ENCODE measurements around the gene LINC01488.

The LINC01488 gene

DNA sequence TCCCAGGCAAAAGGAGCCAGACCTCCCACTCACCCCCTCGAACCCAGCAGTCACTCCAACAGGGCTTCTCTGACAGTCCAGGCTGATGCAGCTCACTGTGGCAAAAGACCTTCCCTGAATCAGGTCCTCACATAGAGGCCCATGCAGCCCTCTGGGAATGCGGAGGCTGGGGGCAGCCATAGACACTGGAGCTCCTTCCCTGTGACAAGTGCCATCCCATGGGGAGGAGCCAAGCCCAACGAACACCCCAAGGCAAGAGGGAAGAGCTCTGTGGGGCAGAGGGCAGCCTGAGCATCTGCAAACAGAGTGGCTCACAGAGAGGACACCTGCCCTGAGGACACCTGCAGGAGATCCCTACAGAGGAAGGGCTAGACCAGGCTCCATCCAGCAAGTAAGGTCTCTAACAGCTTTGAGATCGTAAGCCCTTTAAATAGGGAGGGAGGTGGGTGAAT is at the start of gene LINC01488:
Gene LINC01488 (plus strand): TSS at position 271 of the 452 bp plus-strand sequence.
- DNase-seq, result no peak

DNA sequence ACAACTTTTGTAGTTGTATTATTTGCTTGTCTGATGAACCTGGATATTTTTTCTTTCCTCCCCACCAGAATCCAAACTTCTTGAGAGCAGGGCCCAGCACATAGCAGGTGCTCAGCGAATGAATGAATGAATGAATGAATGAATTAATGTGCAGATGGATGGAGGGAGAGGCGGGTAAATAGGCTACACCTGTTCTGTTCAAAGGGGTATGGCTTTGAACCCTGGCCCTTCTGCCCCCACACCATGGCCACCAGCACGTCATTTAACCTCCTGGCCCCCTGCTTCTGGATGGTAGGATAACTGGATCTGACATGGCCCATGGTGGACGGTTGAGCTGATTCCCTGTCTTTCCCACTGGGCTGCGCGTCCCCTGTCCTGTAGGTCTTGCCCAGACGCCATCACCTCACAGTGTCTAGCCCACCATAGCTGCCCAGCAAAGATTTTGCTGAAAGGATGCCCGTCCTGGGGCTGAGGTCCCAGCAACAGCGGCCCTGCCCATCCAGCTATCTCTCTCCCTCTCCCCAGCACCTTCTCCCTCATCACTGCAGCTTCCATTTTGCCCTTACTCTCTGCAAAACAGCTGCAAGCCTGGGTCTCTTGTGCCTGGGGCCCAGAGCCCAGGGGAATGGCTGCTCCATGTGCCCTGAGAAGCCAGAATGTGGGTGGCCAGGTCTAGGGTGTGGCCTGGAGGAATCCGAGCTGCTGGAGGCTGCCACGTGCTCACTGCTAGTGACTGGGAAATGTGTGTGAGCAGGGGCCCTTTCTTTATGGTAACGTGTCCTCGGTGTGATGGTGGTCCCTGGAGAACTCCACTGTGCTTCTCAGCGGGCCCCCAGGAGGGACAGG is 49.3 kb upstream of the LINC01488 start:
- DNase-seq, result no peak

DNA sequence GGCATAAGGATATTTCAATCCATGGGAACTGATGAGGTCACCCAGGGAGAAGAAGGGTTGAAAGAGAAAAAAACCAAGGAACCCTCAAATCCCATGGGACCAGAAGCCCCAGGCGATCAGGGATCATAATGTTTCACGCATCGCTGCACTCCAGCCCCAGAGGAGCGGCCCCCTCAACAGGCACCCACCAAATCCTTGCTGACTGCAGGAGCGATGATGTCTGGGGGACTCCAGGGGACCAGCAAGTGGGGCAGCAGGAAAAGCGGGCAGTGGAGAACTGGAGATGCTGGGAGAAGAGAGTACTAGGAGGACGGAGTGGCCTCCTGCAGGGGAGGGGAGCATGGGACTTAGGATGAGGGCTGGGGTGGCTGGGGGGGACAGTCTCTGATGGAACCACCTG is 47.7 kb upstream of the LINC01488 start:
- DNase-seq, result no peak

DNA sequence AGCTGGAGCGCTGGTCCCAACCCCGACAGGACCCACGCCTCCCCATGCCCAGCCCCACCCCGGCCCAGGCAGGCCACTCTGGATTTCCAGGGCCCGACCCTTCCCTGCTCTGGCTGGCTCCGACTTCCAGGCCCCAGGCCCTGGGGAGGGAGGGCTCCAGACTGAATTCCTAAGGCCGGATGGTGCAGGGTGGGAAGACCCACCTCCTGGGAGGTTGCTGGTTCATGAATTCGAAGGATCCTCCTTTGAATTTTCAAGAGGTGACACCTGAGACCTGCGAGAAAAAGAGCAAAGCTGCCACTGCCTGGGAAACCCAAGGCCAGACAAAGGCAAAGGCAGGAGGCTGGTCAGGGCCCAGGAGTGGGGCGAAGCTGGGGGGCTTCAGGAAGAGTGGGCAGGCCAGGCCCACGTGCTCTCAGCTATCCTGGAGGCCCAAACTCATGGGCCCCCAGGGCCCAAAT is 47.0 kb upstream of the LINC01488 start:
- no peak for DNase-seq

DNA sequence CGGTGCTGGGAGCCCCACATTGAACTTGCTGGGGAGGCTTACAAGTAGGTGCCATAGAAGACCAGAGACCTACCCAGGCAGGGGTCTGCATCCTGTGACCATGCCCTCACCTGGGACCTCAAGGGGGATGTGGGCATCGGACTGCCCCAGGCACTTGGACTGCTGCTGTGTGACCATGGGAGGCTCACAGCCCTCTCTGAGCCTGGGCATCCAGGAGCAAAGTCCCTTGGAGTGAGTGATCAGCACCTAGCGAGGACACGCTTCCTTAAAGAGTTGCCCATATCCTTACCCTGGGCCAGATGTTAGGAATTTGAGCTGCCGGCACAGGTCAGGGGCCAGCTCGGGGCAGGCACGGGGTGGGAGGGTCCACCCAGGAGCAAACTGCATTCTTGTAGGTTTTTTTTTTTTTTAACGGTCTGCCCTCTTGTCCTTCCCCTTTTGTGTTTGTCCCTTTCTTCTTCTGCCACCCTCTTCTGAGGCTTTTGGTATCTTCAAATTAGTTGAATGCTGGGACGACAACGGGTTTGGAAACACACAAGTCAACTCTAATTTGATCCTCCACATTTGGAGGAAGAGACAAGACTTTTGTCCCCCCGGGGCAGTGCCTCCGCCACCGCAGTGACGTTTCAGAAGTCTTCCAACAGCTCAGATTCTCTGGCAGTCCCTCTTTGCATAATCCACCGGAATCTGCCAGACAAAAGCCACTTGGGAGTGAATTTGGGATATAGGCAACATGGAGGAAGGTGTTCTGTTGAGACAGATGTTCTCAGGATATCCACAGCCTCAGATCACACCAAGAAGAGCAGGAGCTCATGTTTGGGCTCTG is 46.1 kb upstream of the LINC01488 start:
- DNase-seq, result no peak

DNA sequence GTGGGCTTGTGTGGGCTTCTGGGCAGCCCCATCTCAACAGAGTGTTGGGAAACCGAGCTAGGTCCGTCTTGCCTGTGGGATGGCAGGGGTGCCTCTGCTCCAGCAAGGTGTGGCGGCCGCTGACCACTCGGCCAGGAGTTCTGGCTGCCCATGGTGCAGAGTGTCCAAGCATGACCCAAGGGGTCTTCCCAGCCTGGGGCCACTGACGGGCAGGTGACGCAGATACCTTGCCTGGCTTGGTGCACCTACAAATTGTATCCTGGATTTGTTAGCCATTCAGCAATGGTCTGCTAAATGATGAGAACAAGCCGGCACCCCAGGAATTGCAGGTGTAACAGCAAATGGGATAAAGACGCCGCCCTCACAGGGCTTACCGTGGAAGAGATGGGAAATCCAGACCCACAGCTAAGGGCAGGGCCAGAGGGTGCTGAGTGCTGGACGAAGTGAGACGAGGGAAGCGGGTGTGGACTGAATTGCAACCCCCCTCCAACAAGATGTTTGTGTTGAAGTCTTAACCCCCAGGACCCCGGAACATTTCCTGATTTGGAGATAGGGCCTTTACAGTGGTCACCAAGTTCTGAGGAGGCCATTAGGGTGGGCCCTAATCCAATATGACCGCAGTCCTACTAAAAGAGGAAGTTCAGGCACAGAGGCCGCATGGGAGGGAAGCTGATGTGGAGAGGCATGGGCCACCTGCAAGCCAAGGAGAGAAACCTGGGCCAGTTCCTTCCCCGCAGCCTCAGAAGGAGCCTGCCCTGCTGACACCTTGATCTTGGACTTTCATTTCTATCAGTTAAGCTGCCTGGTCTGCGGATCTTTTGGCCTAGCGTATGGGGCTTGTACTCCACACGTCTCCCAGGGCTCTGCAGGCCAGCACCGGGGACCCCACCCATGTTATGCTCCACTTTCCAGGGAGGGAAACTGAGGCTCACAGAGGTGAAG is 45.2 kb upstream of the LINC01488 start:
- no peak for DNase-seq

DNA sequence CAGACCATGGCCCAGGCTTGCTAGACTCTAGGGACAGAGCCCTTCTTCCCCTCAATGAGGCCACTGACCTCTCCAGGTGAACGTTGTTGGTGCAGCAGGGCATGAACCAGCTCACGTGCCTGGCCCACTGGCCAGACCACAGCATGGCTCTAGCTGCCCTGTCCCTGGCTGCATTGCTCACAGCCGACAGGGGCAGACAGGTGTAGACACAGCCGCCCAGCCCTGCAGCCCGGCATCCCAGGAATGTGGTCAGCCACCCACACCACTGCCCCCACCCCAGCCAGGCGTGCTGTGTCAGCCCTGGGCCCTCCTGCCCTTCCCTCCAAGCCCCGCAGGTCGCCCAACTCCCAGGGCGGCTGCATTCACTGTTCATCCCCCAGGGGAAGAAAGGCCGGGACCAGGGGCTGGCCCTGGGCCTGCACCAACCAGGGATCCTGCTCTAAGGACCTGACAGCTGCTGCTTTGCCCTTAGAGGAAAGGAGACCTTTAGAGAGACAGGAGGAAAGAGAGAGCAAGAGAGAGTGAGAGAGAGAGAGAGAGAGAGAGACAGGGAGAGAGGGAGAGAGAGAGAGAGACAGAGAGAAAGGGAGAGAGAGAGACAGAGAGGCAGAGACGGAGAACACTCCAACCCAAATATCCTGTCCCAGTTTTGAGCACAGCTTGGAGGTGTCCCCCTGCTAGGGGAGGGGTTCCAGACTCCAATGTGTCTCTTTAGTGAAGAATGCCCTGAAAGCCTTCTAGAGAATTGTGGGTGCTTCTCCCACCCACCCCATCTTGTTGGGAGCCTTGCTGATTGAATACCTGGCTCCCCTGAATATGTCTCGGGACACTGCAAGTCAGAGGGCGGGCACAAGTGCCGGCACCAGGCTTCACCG is 44.2 kb upstream of the LINC01488 start:
- no peak for DNase-seq

DNA sequence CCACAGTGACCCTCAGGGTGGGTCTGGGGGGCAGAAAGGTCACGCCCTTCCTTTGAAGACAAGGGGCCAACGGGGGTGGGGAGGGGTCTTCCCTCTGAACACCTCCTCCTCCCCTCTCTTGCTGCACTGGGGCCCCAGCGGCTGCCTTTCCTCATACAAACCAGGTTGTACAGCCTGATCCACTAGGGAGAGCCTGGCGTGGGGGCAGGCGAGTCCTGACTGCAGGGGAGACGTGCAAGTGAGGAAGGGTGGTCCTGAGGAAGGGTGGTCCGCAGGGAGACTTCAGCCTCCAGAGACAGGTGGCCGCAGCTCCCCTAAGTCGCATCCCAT is 43.6 kb upstream of the LINC01488 start:
- DNase-seq, result no peak

DNA sequence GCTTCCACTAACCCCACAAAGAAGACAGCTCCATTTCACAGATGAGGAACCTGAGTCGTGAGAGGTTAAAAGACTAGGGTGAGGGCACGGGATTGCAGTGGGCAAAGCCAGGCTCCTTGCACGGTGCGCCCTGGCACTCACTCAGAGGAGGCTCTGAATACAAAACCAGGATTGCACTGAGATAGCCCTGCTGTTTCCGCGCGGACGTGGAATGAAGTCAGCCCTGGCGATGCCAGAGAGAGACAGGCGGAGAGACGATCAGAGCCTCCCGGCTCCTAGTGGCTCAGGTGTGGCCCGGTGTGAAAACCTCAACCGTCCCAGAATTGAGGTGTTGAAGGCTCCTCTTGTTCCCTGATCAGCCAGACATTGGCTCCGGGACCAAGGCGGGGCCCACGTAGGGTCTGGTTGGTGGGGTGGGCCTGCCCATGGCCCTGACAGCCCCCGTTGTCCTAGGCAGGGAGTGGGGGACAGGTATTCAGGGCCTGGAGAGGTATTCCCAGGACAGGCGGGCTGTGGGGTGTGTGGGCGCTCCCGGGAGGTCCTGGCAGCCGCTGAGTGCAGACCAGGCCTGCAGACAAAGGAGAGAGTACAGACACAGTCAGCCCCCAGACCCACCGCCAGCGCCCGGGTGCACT is 43.1 kb upstream of the LINC01488 start:
- no peak for DNase-seq

DNA sequence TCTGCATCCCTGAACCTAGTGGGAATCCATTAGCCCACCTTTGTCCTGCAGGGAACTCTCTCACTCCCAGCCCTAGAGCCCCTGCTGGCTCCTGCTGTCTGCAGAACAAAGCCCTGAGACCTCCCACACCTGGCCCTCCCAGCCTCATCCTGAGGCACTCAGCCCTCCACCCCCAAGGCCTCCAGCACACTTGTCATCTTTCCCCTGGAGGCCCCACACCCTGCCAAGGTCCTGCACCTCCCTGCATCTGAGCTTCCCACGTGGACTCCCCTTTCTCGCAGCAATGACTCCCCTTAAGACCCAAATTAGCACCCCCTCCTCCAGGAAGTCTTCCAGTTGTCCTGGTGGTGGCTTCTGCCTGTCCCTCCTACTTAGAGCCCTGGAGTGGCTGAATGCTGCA is 42.3 kb upstream of the LINC01488 start:
- DNase-seq, result no peak

DNA sequence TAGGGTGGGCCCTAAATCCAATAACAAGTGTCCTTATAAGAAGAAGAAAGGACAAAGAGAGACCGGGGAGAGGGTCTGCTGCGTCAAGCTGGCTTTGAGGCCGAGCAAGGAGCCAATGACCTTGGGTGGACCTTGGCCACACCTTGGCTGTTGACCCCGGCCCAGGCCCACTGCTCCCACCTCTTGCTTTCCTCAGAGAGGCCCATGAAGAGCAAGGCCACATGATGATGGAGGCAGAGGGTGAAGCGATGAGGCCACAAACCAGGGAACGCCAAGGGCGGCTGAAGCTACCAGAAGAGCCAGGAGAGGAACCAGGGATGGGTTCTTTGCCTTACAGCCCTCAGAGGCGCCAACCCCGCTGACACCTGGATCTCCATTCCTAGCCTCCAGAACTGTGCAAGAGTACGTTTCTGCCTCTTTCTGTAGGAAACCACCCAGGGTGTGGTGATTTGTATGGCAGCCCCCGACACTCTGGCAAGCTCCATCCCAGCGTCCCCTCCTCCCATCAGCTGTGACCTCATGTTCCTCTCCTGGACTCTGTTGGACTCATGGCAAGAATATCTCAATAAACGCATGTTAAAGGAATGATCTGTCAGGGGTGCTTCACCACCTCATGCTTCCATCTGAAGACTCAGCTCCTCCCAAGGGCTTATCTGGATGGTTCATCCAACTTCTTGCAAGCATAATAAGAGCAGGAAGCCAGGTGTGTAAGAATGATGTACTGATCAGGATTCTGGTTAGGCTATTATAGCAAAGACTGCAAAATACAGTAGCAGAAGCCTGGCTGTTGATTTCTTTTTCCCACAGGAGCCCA is 41.6 kb upstream of the LINC01488 start:
- no peak for DNase-seq

DNA sequence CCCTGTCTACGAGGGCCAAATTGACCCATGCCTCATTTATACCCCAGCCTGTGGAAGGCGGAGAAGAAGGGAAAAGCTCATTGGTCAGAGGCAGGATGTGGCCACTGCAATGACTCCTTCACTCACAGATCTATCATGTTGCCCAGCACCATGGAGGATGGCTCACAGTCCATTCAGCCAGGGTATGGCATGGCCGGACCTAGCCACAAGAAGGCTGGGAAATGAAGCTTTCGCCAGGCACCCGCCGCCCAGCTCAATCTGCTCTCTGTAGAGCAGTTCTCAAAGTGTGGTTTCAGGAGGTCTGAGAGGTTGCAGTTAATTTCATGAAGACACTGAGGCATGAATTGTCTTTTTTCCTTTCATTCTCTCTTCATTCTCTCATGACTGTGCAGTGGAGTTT is 40.6 kb upstream of the LINC01488 start:
- DNase-seq, result no peak

DNA sequence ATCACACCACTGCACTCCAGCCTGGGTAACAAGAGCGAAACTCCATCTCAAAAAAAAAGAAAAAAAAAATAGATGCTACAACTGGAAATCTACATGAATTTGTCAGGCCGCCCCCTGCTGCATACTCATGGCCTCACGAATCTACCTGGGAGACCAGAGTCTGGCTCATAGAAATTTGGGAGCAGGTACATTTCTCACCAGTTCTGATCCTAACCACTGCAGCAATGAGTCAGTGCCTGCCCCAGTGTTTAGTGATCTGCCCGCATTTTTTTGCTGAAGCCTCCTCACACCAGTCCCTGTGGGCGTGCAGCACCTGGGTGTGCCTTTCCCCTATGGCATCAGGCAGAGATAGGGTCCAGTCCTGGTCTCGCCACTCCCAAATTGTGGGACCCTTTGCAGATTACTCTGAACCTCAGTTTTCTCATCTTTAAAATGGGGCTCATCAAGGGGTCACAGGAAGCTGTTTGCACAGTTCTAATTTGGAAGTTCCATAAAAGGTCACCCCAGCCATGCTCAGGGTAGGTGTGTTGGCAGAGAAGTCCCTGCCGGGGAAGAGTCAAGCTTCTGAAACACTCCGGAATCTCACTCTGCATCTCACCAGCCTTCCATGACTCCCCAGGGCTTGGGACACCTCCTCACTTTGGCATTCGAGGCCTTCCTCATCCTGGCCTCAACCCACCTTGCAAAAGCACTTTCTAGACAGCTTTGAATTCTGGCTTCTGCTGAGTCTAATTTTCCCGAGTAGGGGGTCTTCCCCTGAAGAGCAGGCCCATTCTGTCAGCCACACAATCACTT is 39.3 kb upstream of the LINC01488 start:
- DNase-seq, result no peak

DNA sequence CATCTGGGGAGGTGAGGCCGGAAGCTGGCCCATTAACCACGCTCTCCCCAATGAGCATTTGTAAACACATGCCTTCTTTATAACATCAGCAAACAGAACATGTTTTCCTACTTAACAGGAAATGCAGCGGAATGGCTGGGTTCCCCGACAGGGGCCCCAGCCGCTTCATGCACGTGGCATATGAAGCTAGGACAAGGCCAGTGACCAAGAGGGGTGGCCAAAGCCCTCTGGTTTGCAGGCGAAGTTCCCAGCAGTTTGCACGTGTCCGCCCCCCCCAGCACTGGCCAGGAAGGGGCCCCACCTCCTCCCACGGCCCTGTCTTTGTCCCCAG is 38.7 kb upstream of the LINC01488 start:
- no peak for DNase-seq

DNA sequence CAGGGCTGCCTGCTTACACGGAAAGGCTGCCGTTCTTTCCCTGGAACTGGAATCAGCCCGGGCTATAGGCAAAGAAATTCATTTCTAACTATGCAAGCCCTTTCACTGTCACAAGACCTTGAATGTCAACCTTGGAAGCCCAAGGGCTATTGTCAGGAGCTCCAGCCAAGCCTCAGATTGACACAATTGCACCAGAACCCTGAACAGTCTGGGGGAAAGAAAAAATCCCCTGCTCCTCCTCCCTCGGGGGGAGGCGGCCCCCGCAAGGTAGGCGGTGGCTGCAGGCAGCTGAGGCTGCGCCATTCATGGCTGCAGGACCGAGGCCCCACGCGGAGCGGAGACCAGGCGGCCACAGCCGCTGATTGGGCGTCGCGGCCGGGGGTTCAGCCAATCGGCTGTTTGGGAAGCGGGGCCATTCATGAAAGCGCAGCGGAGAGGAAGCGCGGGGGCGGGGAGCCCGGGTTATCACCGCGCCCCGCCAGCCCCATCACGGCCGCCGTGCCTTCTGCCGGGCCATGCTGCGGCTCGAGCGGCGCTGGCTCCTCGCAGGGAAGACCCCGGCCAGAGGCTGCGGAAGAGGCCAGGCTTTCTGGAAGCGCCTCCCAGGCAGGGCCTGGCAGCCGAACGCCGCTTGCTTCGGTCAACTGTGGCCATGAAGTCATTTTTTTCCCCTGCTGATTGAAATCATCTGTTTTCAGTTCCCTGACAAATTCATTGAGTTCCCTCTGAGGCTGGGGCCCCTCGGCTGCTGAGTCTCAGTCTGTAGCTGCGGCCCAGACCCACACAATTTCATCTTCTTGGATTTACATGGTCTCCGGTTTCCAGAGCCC is 38.1 kb upstream of the LINC01488 start:
- peak; percentile 85 for DNase-seq

DNA sequence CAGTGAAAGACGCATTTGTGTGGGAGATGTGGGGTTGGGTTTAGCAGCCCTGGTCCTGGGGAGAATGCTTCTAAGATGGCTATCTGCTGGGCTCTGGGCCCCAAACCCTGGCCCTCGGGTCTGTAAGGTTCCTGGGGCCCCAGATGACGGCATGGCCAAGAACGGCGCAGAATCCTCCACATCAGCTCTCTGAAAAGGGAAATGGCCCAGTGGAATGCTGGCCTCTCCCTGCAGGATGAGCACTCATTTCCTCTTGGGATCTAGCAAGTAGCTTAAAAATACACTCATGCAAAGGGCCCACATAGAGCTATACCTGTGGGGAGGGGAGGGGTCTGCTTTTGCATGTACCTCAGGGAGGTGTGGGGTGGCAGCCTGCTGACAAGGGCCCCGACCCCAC is 37.5 kb upstream of the LINC01488 start:
- DNase-seq, result no peak

DNA sequence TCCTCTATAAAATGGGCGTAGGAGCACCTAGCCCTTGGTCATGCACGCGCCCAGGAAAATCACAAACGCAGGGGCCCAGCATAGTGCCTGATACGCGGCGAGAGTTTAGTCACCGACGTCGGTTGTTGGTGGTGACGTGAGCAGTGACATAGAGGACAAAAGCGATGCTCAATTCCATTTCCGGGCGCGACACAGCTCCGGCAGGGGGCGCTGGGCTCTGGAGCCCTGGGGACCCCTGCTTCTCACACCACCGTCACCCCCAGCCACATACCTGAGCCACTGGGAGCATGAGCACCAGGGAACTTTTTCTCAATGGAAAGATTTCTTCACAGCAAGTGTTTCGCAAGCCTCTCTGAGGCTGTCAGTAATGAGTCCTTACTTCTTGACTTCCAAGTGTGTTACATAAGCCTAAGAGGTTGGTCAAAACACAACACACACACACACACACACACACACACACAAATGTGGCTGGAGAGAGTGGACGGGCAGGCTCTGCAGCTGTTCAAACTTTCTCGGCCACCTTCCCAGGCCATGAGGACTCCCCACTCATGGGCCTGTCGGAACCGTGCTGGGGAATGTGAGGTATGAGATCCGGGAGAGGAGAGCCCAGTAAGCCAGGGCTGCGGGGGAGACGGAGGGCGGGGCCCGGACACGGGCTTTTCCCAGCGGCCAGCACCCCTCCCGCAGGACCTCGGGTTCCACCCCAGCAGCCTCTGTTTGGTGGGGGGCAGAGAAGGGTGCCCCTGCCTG is 36.9 kb upstream of the LINC01488 start:
- no peak for DNase-seq

DNA sequence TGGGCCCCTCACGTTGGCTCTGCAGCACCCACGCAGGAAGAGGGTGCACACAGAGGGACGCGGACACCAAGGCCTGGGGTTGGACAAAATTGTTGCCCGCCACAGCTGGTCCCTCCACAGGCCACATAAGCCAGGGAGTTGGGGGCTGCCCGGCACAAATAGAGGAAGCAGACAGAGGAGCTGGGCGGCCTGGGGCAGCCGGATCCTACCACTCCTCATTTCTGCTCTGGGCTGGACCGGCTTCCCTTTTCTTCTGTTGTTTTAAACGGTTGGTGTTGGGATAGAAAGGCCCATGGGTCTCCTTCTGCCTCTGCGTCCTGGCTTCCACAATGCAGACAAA is 36.4 kb upstream of the LINC01488 start:
- no peak for DNase-seq

Measured in NCI-H69 (cell line).